CMK (cell line): ENCODE measurements around the gene THADA.
A peak's percentile ranks its signal among the peaks of the same experiment; 100 is the strongest.

Experiments used
- DNase-seq: peaks from one replicate; pipeline ENCODE4 v3.0.0-alpha.2; 2010; ENCODE audit warnings: low read depth

The THADA gene

GRCh38 chr2:43246641-43247040 lies 349.2 kb downstream of the THADA start:
- no peak for DNase-seq

GRCh38 chr2:43241558-43241957 lies 354.3 kb downstream of the THADA start:
- no peak for DNase-seq

DNA sequence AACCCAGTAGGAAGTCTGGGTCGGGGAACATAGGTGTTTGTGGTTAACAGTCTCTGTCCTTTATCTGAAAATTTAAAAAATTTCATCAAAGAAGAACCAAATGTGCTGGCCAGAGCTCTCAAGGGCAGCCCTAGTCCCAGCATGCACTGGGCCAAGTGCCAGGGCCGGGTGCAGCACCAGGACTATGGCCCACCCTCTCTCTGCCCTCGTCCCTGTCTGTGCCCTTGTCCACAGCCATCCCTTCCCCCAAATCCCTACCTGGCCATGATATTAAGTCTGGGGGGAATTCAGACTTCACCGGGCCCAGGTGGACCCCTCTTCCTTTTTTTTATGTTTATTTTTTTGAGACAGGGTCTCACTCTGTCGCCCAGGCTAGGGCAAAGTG lies 355.1 kb downstream of the THADA start:
- DNase-seq, result no peak

DNA sequence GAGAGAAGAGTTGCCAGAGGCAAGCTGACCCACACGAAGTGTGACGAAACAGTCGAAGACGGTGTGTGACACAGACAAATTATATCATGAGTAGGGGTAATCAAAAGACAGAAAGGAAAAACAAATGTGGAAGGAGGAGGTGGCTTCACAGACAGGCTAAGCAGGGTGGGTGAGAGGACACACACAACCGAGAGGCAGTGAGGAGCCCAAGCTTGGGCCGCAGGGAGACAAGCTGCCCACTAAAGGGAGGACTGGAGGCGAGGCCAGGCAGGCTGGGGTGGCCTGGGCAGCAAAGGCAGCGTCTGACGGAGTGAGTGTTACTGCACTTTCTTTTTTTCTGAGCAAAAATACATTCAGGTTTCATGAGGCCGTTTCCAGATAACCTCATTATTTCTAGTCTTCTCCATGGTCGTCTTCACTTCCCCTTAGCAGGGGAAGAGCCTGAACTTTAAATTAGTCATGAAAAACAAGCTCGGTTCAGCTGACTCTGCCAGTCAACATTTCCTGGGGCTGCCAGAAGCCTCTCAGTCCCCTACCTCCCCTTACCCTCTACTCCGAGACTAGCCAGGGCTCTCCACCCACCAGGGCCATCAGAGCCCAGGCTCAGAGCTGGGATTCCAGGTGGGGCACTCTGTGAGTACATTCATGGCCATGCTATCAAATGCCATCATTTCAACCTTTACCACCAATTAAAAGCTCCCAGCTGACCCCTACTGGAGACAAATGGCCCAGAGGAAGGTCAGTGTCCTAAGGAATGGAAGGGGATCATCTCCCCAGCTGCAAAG lies 355.7 kb downstream of the THADA start:
- no peak for DNase-seq

DNA sequence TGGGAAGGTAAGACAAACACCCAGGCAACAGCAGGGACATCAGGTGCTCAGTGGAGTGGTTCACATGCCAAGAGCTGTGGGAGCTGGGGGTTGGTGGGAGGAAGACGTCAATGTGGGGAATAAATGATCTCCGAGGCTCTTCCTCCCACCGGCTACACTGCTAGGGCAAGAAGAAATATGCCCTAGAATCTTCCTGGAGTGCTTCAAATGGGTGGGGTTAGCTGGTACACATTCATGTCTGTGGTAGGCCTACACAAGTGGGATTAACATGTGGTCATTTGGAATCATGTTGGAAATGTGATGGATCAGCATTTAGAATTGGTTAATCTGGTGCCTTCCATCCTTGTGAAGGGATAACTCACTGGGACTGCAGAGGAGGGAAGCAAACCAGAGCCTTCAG lies 357.0 kb downstream of the THADA start:
- DNase-seq, result no peak

DNA sequence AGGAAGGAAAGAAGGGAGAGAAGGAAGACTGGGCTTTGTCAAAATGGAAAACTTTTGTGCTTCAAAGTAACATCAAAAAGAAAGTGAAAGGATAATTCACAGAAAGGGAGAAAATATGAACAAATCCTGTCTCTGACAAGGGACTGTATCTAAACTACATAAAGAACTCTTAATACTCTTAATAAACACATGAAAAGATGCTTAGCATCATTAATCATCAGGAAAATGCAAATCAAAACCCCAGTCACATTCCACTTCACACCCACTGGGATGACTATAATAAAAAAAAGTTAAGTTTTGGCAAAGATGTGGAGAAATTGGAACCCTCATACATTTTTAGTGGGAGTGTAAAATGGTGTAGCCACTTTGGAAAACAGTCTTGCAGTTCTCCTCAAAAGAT lies 357.7 kb downstream of the THADA start:
- no peak for DNase-seq

- DNase-seq, result no peak
Measured at GRCh38 chr2:43233218-43234212, 362.3 kb downstream of the THADA start.

- no peak for DNase-seq
Measured at GRCh38 chr2:43230951-43231827, 364.6 kb downstream of the THADA start.

DNA sequence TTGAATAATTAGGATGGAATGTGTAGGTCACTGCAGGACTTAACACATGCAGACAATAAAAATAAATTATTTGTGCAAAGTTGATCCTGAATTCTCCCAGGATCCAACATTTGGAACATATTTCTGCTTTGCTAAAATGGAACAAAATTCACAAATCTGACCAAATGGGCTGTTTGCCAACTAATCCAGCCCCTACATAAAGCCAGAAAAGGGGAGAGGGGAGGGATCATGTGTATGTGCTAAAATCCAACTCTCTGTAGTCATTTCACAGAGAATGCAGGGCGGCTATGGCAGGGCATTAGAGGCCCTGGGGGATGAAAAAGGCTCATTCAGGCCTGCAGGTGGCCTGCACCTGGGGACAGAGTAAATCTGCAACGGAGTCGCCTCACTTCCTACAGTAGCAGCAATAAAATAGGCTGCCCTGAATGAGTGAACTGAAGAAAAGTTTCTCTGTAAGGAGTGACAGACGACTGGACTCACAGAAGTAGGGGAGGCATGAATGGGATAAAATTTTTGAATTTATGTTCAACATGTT lies 365.4 kb downstream of the THADA start:
- no peak for DNase-seq

DNA sequence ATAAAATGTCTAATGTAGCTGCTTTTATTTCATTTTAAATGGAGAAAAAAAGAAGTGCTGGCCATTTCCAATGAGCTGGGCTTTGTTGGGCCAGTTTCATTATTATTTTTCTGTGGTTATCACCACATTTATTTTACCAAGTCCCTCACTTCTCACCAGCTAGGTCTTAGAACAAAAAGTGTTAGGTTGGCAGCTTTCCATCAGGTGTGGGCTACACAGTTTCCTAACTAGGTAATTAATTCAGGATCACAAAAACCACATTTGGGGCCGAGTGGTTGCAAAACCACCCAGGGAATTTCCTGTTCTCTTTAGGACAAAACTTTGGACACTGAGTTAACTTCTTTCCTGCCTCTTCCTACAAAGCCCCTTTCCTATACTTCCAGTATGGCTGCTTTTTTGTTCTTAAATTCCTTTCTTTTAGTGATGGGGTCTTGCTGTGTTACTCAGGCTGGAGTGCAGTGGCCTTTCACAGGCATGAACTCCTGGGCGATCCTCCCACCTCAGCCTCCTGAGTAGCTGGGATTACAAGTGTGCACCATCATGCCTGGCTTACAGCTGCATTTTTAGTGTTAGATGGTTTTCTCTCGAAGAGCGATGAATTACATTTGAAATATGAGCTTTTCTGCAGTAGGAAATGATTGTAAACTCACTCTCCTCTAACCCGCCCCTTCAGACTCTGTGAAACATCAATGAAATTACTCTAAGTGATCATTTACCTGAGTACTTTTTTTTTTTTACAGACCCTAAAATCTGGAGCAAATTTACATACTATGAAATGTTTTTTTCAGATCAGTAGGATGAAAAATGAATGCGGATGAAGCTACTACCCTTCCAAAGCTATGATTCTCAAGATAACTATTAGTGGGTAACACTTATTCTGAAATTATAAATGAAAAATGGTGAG lies 366.8 kb downstream of the THADA start:
- no peak for DNase-seq

- DNase-seq, result no peak
Measured at GRCh38 chr2:43228321-43228751, 367.5 kb downstream of the THADA start.

DNA sequence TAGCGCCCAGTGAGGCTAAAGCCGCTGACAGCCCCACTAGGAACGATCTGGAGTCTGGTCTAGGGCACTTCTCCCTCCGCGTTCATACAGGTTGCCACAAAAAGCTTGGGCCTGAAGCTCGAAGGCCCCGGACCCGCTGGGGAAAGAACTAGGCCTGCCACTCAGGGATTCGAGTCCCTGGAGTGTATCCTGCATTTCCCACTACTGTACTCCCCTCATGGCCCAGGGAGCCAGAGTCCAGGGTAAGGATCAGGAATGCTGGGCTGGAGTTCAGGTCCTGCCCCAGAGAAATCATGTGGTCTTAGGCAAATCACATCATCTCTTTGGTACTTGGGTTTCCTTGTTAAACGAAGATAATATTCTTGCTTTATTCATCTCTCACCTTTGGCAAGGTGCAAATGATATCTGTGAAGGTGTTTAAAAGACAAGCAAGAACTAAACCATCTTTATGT lies 368.0 kb downstream of the THADA start:
- DNase-seq, result no peak

DNA sequence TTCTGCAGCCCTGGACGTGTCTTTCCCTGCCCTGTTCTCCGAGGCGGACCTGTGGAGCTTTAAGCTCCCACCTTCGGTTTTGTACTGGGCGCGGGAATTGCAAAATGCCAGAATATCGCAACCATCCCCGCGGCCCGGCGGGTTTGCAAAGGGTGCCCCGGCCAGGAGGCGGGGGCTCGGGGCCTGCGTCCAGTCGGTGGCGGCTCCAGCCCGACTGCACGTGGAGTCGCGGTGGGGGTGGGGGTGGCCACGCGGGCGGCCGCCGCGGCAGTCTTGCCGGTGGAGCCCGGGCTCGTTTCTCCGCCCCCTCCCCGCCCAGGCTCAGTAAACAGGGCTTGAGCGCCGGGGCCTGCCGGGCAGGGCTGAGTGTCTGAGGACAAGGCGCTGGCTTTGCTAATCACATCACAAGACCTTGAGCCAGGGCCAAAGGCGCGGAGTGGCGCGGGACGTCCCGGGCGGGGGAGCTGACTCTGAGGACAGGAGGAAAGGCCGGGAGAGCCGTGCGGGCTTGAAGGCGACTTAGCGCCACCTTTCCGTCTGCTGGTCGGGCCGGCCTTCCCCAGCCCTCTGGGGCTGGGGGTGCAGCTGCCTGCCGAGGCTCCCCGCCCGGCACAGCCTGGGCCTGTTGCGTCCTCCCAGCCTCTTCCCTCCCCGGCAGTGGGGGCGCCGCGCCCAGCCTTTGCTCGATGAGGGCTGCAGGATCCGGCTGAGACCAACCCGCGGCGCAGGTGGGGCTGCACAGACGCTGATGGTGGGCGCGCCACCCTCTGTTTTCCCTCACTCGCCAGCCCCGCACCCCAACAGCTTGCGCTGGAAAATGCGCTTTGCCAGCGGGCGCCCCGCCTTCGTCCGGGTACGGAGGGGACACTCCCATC lies 368.6 kb downstream of the THADA start:
- no peak for DNase-seq

DNA sequence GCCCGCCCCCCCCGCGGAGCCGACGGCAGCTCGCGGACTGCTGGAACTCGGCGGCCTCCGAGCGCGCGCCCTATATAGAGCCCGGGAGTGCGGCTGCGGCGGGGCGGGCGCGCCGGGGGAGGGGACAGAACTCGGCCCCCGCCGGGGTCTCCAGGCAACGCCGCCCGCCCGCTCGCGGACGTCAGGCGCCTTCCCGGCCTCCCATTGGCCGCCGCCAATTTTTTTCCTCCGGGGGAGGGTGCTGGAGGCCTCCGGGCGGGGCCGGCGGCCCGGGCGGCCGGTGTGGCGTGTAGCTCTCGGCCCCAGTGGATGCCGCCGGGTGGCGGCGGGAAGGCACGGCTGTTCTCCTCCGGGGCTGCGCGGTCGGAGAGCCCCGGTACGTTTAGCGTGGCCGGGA lies 369.3 kb downstream of the THADA start, which contains the start of gene ZFP36L2:
Gene ZFP36L2 (minus strand): TSS at position 49 of the 397 bp plus-strand sequence. CDS start 291 bp downstream, outside the sequence.
- no peak for DNase-seq

DNA sequence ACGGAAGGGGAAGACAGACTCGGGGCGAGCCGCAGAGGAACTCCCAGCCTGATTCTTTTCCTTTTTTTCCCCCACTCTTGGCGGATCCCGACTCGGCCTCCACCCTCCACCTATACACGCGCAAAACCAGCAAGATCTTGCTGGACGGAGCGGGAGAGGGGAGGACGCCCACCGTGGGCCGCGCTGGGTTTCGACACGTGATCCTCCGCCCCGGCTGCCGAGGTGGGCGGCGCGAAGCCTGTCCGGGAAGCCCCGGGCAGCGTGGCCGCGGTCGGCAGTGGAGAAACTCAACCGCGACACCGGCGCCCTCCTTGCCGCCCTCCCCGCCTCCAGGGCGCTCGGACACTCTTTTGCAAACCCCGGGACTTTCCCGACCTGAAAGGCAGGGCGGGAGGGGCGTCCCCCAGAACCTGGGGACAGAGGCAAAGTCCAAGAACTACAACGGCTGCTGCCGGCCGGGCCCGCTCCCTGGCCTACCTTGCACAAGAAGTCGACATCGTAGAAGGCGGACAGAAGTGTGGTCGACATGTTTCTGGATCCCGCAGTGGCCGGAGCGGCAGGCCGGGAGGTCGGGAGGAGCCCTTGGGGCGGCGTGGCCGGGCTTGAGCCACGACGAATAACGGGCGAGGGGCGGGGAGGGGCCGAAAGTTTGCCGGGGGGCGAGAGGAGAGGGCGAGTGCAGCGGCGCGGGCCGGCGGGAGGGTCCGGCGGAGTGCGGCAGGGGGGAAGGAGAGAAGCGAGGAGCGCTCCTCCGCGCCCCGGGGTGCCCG lies 369.9 kb downstream of the THADA start:
- DNase-seq, result peak; percentile 76

GRCh38 chr2:43225093-43225787 lies 370.6 kb downstream of the THADA start:
- DNase-seq, result no peak

DNA sequence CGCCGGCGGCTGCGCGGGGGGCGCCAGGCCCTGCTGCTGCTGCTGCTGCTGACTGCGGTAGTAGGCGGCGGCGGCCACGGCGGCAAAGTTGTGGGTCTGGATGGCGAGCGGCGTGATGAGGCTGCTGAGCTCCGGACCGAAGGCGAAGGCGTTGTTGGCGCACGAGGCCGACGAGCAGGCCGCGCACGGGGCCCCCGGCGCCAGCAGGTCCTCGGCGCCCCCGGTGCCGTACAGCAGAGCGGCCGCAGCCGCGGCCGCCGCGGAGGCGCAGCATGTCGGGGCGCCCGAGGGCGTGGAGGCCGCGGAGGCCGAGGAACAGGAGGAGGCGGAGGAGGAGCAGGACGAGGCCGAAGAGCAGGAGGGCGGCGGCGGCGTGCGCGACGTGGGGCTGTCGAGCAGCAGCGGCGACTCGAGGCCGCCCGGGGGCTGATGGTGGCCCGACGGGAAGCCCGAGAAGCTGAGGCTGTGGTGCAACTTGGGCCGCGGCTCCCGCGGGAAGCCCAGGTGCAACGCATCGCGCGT lies 371.2 kb downstream of the THADA start:
- no peak for DNase-seq

DNA sequence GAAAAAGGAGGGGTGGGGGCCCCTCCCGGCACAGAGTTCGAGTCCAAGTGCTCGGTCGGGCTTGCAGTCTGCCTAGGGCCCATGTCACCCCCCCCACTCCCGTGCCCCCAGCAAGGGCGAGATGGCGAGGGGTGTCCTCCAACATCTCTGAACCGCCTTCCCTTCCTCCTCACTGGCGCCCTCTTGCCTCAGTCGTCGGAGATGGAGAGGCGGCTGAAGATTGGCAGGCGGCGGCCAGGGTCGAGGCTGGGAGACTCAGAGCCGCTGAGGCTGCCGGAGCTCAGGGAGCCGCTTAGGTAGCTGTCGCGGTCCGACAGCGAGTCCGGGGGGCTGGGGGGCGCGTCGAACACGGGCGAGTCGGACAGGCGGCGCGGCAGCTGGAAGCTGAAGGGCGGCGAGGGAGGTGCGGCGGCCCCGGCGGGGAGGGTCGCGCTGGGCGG lies 371.7 kb downstream of the THADA start:
- DNase-seq, result no peak
